Iris pigment epithelial cell (primary cell): Measurements from ENCODE around the gene PCBP1.
"Not testable (repeated sequence)": the region's sequence is repeated elsewhere in the genome, so short reads cannot be mapped to it uniquely, and the experiment has no call there.

Experiments used
- DNase-seq: peaks from one replicate; pipeline ENCODE4 v3.0.0-alpha.2; 2011; ENCODE audit warnings: low read depth

Gene PCBP1

DNA sequence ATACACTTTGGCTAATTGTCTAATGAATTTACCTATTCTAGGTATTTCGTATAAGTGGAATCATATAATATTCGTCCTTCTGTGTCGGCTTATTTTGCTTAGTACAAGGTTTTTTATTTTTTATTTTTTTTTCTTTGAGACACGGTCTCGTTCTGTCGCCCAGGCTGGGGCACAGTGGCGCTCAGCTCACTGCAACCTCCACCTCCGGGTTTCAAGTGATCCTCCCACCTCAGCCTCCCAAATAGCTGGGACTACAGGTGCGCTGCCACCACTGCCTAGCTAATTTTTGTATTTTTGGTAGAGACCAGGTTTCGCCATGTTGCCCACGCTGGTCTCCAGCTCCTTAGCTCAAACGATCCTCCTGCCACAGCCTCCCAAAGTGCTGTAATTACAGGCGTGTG is 38.2 kb downstream of the PCBP1 start:
- DNase-seq: no peak

DNA sequence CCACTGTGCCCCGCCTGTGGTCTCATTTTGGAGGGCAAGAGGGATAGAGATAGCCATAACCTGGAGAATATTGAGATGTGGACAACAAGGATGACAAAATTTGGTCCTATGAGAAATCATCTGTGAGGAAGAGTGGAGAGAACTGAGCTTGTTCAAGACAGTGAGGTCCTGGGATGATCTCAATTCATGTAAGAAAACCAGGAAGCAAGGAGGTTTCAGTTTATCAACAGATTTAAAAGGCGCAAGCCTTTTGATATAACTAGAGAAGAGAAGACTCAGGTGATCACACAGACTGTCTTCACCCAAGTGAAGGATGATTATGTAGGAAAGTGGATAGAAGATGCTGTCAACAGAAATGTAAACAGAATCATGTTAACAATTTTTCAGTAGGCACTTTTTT is 39.1 kb downstream of the PCBP1 start:
- DNase-seq: no peak

DNA sequence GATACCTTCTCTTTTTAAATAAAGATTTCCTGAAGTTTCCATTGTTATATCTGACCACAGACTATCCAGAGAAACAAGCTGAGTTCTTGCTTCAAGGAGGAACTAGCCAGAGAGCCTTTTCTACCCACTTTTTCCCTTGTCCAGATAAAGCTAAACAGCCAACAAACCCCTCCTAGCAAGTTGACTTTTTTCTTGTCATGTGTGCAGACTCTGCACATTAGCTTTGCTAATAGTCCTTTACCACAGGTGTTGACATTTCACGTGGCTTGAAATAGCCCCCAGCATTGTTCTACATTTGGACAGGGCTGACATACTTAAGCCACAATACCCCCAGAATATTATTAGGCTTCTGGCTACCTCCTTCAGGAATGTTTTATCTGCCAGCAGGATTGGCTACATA is 40.7 kb downstream of the PCBP1 start:
- no peak for DNase-seq

DNA sequence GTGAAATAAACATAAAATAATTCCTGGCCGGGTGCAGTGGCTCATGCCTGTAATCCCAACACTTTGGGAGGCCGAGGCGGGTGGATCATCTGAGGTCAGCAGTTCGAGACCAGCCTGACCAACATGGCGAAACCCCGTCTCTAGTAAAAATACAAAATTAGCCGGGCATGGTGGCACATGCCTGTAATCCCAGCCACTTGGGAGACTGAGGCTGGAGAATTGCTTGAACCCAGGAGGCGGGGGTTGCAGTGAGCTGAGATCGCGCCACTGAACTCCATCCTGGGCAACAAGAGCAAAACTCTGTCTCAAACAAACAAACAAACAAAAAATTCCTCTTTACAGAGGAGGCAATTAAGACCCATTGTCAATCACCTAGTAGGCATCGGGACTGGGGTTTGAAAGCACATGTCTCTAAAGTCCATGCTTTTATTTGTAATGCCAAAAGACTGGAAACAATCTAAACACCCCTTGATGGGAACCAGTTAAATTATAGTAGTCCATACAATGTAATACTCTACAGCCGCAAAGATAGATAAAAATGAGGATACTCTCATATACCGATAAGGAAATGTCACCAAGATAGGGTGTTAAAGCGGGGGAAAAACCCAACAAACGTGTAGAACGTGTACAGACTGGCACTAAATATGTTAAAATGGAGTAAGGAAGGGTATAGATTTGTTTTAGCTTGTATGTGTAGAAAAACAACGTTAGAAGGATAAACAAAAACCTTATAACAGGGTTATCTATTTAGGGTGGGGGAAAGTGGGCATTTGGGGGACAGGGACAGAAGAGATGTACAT is 44.3 kb downstream of the PCBP1 start:
- not testable (repeated sequence) for DNase-seq

DNA sequence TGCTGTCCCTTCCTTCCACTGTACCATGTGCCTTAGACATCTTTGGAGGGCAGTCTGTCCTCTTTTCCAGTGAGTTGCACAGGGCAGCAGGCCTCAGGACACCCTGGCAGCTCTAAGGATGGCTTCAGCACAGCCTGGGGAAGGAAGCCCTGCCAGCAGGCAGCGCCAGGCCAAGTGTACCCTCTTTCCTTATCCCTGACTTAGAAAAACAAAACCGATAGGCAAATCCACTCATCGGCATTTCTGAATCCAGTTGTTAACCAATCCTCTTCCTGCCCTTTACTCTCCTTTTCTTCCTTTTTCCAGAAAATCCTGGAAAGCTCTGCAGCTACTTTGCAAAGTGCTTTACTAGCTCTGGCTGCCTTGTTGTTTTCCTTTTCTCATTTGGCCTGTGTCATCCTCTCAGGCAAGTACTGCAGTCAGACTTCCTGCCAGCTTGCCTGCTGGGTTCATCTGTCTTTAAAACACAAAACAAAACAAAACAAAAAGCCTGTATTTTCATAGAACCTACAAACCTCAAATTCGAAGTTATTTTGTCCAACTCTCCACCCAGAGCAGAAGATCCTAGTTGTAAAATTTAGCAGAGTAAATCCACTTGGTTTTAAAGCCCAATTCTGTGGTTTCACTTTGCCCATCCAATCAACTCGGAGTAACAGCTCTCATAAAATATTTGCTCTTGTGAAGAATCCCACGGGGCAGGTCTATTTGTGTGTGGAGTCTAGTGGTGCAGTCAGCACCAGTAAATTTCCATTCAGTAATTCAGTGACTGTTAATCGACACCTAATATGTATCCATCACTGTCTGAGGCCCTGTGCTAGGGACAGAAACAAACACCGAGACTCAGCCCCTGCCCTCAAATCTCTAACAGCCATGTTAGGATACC is 45.2 kb downstream of the PCBP1 start:
- peak; percentile 79 for DNase-seq

DNA sequence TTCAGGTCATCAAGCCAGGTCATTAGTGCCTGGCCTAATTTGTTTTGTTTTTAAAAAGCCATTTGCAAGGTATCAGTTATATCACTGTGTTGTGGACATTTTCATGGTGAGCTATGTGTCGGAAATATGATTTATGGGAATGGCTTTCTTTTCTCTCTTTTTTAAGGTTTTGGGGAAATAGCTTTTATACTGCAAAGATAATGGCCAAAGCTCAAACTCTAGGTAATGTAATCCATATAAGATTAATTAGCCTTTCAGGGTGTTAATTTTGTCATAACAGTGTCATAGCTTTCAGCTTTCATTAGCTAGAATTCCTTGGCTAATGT is 45.8 kb downstream of the PCBP1 start:
- DNase-seq: no peak

DNA sequence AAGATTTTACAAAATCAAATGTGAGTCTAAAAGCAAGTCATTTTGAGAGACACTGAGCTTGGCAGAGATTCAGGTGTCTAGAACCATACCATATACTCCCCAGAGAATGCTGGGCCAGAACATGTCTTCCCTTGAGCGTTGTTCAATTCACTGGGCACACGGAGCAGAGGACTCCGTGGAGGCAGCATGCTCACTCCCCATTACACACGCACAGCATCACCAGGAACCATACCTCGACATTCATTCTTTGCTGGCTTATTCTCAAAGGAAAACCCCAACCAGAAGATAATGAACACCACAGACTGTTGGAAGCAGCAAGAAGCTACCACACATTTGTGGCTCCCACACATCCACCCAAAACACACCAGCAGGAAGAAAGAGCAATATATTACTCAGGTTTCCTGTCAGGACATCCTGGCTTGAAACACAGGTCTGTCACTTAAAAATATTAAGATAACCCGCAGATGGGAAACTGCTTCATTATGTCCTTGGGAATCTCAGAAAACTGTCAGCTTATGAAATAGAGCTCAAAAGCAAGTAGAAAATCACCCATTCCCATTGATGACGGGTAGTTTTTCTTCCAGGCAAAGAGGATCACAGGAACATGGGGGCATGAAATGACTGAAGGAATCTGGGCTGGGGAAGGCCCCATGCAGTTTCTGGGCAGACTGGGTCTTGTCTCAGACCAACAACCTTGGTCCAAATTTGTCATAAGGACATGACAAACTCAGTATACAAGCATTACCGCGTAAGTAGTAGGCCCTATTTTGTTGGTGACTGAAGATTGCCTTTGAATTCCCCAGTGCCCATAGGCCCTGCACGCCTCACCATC is 46.4 kb downstream of the PCBP1 start:
- no peak for DNase-seq

DNA sequence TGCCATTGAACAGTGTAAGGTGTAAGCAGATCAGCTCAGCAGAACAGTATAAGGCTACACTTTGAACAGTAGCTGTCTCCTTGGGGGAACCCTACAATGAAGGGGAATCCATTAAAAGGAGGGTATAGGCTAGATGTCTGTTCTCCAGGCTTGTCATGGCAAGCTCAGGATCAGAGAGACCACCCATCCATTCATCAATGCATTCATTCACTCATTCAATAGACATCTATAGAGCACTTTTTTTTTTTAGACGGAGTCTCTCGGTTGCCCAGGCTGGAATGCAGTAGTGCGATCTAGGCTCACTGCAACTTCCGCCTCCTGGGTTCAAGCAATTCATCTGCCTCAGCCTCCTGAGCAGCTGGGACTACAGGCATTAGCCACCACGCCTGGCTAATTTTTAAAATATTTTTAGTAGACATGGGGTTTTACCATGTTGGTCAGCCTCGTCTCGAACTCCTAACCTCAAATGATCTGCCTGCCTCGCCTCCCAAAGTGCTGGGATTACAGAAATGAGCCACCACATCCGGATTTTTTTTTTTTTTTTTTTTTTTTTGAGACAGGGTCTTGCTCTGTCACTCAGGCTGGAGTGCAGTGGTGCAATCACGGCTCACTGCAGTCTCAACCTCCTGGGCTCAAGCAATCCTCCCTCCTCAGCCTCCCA is 47.2 kb downstream of the PCBP1 start:
- not testable (repeated sequence) for DNase-seq
